Measurements from ENCODE around the gene HACD1.
"Not testable (repeated sequence)": the region's sequence is repeated elsewhere in the genome, so short reads cannot be mapped to it uniquely, and the experiment has no call there.

Gene HACD1

DNA sequence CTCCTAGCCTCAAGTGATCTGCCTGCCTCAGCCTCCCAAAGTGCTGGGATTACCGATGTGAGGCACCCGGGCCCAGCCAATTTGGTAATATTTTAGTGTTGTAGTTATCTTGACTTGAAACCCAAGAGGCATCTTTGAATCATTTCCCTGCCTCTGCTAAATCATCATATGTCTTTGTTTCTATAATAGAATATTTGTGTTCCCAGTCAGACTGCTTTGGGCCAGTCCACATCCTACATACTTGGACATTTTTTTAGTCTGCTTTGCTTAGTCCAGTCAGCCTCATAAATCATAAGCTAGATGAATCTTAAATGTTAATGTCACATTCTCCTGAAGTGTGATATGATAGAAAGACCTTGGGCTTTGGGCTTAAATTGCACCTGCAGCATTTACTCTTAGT, 32.7 kb upstream of the HACD1 start:
- TF ChIP-seq GATA1 (IDR thresholded peaks at IDR 0.05; ENCODE audit: low read depth, low read length) = no peak
- TF ChIP-seq POLR2A (IDR thresholded peaks at IDR 0.05; ENCODE audit: low read length) = no peak
- DNase-seq = no peak

- TF ChIP-seq POLR2A (IDR thresholded peaks at IDR 0.05; ENCODE audit: low read length) (no peak), GATA1 (IDR thresholded peaks at IDR 0.05; ENCODE audit: low read depth, low read length) (no peak)
- DNase-seq = no peak
Observed at GRCh38 chr10:17649052-17649451, 31.9 kb upstream of the HACD1 start.

DNA sequence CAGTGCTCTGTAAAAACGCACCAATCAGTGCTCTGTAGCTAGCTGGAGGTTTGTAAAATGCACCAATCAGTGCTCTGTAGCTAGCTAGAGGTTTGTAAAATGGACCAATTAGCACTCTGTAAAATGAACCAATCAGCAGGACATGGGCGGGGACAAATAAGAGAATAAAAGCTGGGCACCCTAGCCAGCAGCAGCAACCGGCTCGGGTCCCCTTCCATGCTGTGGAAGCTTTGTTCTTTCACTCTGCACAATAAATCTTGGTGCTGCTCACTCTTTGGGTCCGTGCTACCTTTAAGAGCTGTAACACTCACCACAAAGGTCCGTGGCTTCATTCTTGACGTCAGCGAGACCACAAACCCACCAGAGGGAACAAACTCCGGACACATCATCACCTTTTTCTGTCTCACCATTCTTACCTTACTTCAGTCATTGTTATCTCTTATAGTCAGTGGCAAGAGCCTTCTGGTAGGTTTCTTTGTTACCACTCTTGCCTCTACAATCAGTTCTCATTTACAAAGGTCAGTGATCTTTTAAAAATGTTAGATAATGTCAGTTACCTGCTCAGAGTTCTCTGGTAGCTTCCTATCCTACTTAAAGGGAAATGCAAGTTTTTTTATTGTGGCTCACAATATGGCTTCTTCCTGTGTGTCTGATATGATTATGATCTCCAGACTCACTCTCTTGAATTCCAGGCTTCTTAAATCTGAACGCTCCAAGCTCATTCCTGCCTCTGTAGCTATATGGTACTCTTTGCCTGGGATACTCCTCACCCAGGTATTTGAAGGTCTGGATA, 31.3 kb upstream of the HACD1 start:
- peak in 1 of 2 experiments; percentile 42 for DNase-seq
- TF ChIP-seq GATA1 (IDR thresholded peaks at IDR 0.05; ENCODE audit: low read depth, low read length) (no peak), POLR2A (IDR thresholded peaks at IDR 0.05; ENCODE audit: low read length) (no peak)

DNA sequence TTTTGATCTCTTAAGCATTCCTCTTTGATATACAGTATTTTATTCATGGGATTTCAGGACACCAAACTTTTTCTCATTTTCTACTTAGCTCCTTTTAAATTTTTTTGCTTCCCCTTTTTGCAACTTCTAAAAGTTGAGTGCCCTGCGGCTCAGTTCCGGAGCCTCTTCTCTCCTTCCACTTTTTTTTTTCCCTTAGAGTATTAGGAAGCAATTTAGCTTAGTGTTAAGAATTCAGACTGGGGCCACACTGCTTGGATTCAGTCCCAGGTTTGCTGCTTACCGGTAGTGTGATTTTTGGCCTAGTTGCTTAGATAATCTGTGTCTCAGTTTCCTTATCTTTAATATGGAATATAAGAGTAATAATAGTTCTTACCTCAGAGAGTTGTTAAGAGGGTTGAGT, 30.2 kb upstream of the HACD1 start:
- TF ChIP-seq GATA1 (IDR thresholded peaks at IDR 0.05; ENCODE audit: low read depth, low read length) (no peak), POLR2A (IDR thresholded peaks at IDR 0.05; ENCODE audit: low read length) (no peak)
- DNase-seq = no peak

DNA sequence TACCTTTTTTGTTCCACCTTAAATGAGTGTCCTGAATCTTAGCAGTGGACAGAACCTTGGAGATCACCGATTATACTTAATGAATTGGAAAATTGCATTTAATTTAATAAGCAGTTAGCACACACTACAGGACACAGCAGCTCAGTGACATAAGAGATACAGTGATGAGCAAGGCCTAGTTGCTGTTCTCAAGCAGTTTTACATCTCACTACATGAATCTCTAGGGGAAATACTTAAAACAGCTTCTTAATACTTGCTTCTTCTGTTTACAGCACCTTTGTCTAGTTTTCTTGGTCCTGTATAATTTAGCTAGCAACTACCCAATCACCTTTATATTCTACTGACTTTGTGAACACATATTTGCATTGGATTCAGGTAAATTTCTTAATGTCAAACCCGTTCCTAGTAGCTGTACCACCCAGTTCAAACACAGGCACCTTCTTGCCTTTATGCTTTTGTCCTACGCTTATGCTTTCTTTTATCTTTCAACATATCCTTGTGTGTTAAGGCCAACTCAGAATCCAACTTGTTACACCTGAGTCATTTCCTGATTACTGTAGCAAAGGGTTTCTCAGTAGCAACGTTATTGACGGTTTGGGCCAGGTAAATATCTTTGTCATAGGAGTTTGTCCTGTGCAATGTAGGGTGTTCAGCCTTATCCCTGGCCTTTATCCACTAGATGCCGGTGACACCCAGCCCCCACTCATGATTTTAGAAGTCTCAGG, 28.6 kb upstream of the HACD1 start:
- peak; percentile 53 to 75 for DNase-seq
- no peak for TF ChIP-seq POLR2A (IDR thresholded peaks at IDR 0.05; ENCODE audit: low read length)

GRCh38 chr10:17644485-17644943, 27.3 kb upstream of the HACD1 start:
- DNase-seq = peak; percentile 70 to 84
- TF ChIP-seq POLR2A (IDR thresholded peaks at IDR 0.05; ENCODE audit: low read length) (no peak), GATA1 (IDR thresholded peaks at IDR 0.05; ENCODE audit: low read depth, low read length) (no peak)

DNA sequence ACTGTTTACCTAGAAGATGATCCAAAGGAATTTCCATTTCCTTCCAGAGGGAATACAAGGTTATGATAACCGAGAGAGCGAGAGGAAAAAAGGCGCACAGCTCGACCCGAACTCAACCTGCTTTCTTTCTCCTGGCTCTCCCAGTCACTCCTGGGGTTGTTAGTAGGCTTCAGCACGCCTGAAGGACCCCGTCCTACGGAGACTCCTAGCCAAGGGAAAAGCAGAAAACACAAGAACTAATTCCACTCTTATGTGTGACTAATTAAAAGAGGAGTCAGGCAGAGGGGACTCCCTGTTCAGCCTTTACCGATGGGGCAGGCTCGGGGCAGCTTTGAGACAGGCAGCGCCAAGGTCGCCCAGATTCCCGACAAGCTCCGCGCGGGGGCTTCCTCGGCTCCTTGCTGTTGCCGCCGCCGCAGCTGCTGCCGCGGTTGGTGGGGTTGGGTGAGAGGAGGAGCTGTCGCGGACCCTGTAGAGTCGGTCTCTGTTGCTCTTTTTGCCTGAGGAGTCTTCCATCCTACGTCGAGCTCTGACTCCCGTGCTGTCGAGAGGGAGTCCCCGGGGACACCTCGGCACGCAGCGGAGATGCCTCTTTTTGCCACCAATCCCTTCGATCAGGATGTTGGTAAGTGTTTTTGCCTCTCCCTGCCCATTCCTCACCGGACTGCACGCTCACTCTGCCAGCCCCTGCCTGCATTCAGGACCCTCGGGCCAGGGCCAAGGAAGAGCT, 26.7 kb upstream of the HACD1 start, which contains the start of gene STAM:
TSS of gene STAM (plus strand) at position 397 of the 730 bp plus-strand sequence. CDS start at position 586, 189 bp downstream.
- DNase-seq = peak; percentile 96
- TF ChIP-seq GATA1 (IDR thresholded peaks at IDR 0.05; ENCODE audit: low read depth, low read length) (no peak), POLR2A (IDR thresholded peaks at IDR 0.05; ENCODE audit: low read length) (peak; percentile 96)

- peak; percentile 89 to 94 for DNase-seq
Observed at GRCh38 chr10:17643339-17643754, 26.2 kb upstream of the HACD1 start.

DNA sequence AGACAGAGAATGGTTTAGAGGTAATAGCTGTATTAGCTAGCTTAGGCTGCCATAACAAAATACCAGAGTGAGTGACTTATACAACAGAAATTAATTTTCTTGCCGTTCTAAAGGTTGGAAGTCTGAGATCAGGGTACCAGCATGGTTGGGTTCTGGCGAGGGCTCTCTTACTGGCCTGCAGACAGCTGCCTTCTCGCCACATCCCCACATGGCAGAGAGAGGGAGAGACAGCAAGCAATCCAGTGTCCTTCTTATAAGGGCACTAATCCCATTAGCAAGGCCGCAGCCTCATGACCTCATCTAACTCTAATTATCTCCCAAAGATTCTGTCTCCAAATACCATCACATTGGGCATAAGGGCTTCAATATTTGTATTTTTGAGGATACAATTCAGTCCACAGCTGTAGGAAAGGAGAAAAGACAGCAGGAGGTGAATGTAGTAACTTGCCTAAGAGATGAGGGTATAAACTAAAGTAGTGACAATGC, 23.2 kb upstream of the HACD1 start:
- TF ChIP-seq POLR2A (IDR thresholded peaks at IDR 0.05; ENCODE audit: low read length) (no peak), GATA1 (IDR thresholded peaks at IDR 0.05; ENCODE audit: low read depth, low read length) (no peak)
- no peak for DNase-seq

More at GRCh38 chr10:17643339-17643754, 26.2 kb upstream of the HACD1 start:
- TF ChIP-seq POLR2A (IDR thresholded peaks at IDR 0.05; ENCODE audit: low read length) (no peak), GATA1 (IDR thresholded peaks at IDR 0.05; ENCODE audit: low read depth, low read length) (no peak)

GRCh38 chr10:17637869-17638268, 20.7 kb upstream of the HACD1 start:
- no peak for DNase-seq
- TF ChIP-seq POLR2A (IDR thresholded peaks at IDR 0.05; ENCODE audit: low read length) (no peak), GATA1 (IDR thresholded peaks at IDR 0.05; ENCODE audit: low read depth, low read length) (no peak)

DNA sequence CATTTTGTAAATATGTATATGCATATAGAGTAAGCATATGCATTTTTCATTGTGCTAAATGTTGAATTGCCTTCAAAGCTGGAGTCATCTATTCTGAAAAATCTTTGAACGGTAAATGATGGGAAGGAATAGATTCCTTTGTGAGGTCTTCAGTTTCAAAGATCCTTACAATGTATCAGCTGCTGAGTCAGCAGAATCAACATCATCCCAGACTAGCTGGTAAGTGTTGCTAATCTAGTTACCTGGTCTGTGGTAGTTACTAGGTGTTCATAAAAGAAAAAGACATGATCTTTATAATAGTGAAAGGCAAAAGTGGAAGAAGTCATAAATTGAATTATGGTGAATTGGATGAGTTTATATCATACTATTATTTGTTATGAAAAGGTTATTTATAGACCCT, 16.2 kb upstream of the HACD1 start:
- no peak for TF ChIP-seq GATA1 (IDR thresholded peaks at IDR 0.05; ENCODE audit: low read depth, low read length)
- TF ChIP-seq POLR2A (IDR thresholded peaks at IDR 0.05; ENCODE audit: low read length) = peak; percentile 17
- no peak for DNase-seq

- not testable (repeated sequence) for DNase-seq
Observed at GRCh38 chr10:17632590-17632989, 15.4 kb upstream of the HACD1 start.

DNA sequence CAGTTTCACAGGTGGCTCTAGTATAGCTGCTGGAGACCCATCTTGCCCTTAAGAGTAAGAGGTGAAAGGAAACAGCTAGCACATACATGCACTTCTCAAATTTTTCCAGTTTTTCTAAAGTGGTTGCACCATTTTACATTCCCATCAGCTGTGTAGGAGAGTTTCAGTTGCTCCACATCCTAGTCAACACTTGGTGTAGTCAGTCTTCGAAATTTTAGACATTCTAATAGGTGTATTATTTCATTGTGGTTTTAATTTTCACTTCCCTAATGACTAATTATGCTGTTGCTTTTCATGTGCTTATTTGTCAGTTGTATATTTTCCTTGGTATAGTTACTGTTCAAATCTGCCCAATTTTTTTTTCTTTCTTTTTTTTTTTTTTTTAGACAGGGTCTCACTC, 9.5 kb upstream of the HACD1 start:
- no peak for TF ChIP-seq GATA1 (IDR thresholded peaks at IDR 0.05; ENCODE audit: low read depth, low read length)
- no peak for TF ChIP-seq POLR2A (IDR thresholded peaks at IDR 0.05; ENCODE audit: low read length)

GRCh38 chr10:17624996-17625395, 7.8 kb upstream of the HACD1 start:
- no peak for DNase-seq
- TF ChIP-seq POLR2A (IDR thresholded peaks at IDR 0.05; ENCODE audit: low read length) = no peak
- no peak for TF ChIP-seq GATA1 (IDR thresholded peaks at IDR 0.05; ENCODE audit: low read depth, low read length)

More for the DNA sequence above, 9.5 kb upstream of the HACD1 start:
- no peak for DNase-seq

Measured in erythroblast (primary cell).